IMR-90 (cell line): Measurements from ENCODE around the gene CD300C. TPM values are rescaled to one million over a fixed set of nuclear protein-coding genes. Genes with fewer than 3 reads are reported as not detected.

Experiments
- ATAC-seq: fragments of 200-7000 bp; cut with Tn5 transposase; 2 replicates; pipeline ENCODE4 v1.9.1; 2020; ENCODE audit warnings: low read depth, mild to moderate bottlenecking, moderate library complexity
- BruUV-seq: library from RNA; stranded (reverse); fragments of 400-500 nt; replicated peaks from 2 replicates; lab custom pipeline; 2021; lab: Mats Ljungman, UMichigan
- CTCF ChIA-PET: fragments of 300-600 bp; formaldehyde crosslinking; extraction: SDS; loops from one replicate; lab custom pipeline; 2021; ENCODE audit warnings: antibody characterized with exemption; lab: Yijun Ruan, JAX
- POLR2A ChIA-PET: fragments of 300-600 bp; sonication (Branson Sonifier 250); formaldehyde crosslinking; loops from one replicate; lab custom pipeline; 2022; ENCODE audit warnings: antibody characterized with exemption; ENCODE audit not compliant: unreplicated experiment; lab: Charles Lee
- DNase-seq: peaks from one replicate; pipeline ENCODE4 v3.0.0; 2013
- H2AFZ ChIP-seq: replicated peaks from 2 replicates; pipeline ENCODE3; 2013; ENCODE audit warnings: low read length, mild to moderate bottlenecking; ENCODE audit not compliant: poor library complexity
- H2AK5ac ChIP-seq: 2 replicates; pipeline ENCODE4 v1.6.1; 2013; ENCODE audit warnings: low read depth, low read length, inconsistent platforms
- H2AK9ac ChIP-seq: replicated peaks from 2 replicates; pipeline ENCODE3; 2013; ENCODE audit warnings: mild to moderate bottlenecking, low read depth, low read length, moderate library complexity; ENCODE audit not compliant: poor library complexity
- H2BK120ac ChIP-seq: 2 replicates; pipeline ENCODE4 v1.6.1; 2013; ENCODE audit warnings: low read depth, low read length, inconsistent platforms
- H2BK15ac ChIP-seq: 3 replicates; pipeline ENCODE4 v1.6.1; 2013; ENCODE audit warnings: low read depth, low read length, inconsistent platforms
- H2BK20ac ChIP-seq: 2 replicates; pipeline ENCODE4 v1.6.1; 2013; ENCODE audit warnings: low read depth, mild to moderate bottlenecking, inconsistent platforms, low read length, moderate library complexity
- H2BK5ac ChIP-seq: 2 replicates; pipeline ENCODE4 v1.6.1; 2013; ENCODE audit warnings: mild to moderate bottlenecking, low read depth, low read length, inconsistent platforms; ENCODE audit not compliant: poor library complexity, severe bottlenecking
- H3K14ac ChIP-seq: replicated peaks from 2 replicates; pipeline ENCODE4 v1.6.1; 2013; ENCODE audit warnings: low read depth, low read length, inconsistent platforms
- H3K18ac ChIP-seq: 2 replicates; pipeline ENCODE4 v1.6.1; 2013; ENCODE audit warnings: low read depth, low read length, control low read depth
- H3K23ac ChIP-seq: 2 replicates; pipeline ENCODE4 v1.6.1; 2013; ENCODE audit warnings: low read depth, low read length, inconsistent platforms
- H3K27ac ChIP-seq: 2 replicates; pipeline ENCODE4 v1.5.1; 2013; ENCODE audit warnings: mild to moderate bottlenecking, control low read depth, low read length; ENCODE audit not compliant: insufficient read depth
- H3K27me3 ChIP-seq: 2 replicates; pipeline ENCODE4 v1.6.1; 2013; ENCODE audit warnings: low read length; ENCODE audit not compliant: control insufficient read depth, insufficient read depth
- H3K36me3 ChIP-seq: 2 replicates; pipeline ENCODE4 v1.6.1; 2013; ENCODE audit warnings: low read length, mixed read lengths; ENCODE audit not compliant: control insufficient read depth, insufficient read depth
- H3K4ac ChIP-seq: 2 replicates; pipeline ENCODE4 v1.6.1; 2013; ENCODE audit warnings: low read depth, low read length, inconsistent platforms
- H3K4me1 ChIP-seq: 2 replicates; pipeline ENCODE4 v1.6.1; 2013; ENCODE audit warnings: low read length, mixed read lengths; ENCODE audit not compliant: control insufficient read depth, insufficient read depth
- H3K4me2 ChIP-seq: 2 replicates; pipeline ENCODE4 v1.6.1; 2013; ENCODE audit warnings: low read depth, mild to moderate bottlenecking, control low read depth, low read length, moderate library complexity
- H3K4me3 ChIP-seq: 2 replicates; pipeline ENCODE4 v1.5.1; 2013; ENCODE audit warnings: low read depth, mild to moderate bottlenecking, control low read depth, low read length, moderate library complexity; ENCODE audit not compliant: insufficient read depth
- H3K56ac ChIP-seq: 2 replicates; pipeline ENCODE4 v1.6.1; 2013; ENCODE audit warnings: low read length, inconsistent platforms; ENCODE audit not compliant: insufficient read depth; ENCODE audit errors: extremely low read depth
- H3K79me1 ChIP-seq, 2 experiments: 2 replicates each; pipeline ENCODE4 v1.6.1; 2013; ENCODE audit warnings: low read length in 2 of 2, inconsistent platforms in 1 of 2, low read depth in 1 of 2
- H3K9ac ChIP-seq: 2 replicates; pipeline ENCODE4 v1.6.1; 2013; ENCODE audit warnings: low read depth, low read length, control low read depth
- H3K9me1 ChIP-seq: 2 replicates; pipeline ENCODE4 v1.6.1; 2013; ENCODE audit warnings: low read length, inconsistent platforms; ENCODE audit not compliant: insufficient read depth
- H3K9me3 ChIP-seq: 2 replicates; pipeline ENCODE4 v1.6.1; 2013; ENCODE audit warnings: low read length; ENCODE audit not compliant: control insufficient read depth, insufficient read depth
- H4K20me1 ChIP-seq: 2 replicates; pipeline ENCODE4 v1.6.1; 2013; ENCODE audit warnings: low read length, inconsistent platforms; ENCODE audit not compliant: insufficient read depth
- H4K5ac ChIP-seq: 2 replicates; pipeline ENCODE4 v1.6.1; 2013; ENCODE audit warnings: mild to moderate bottlenecking, low read depth, low read length, control low read depth
- H4K8ac ChIP-seq, 2 experiments: 2 replicates each; pipeline ENCODE4 v1.6.1; 2013; ENCODE audit warnings: low read depth in 2 of 2, low read length in 2 of 2, control low read depth in 1 of 2, inconsistent platforms in 1 of 2
- H4K91ac ChIP-seq: 2 replicates; pipeline ENCODE4 v1.6.1; 2013; ENCODE audit warnings: low read depth, low read length, inconsistent platforms; ENCODE audit not compliant: insufficient read depth
- CEBPB ChIP-seq: IDR thresholded peaks from 2 replicates; pipeline ENCODE4 v1.6.1; 2012; ENCODE audit warnings: low read depth, low read length, improper control_type of control experiment
- MAZ ChIP-seq: IDR thresholded peaks from 2 replicates; pipeline ENCODE4 v1.6.1; 2012; ENCODE audit warnings: low read depth, mild to moderate bottlenecking, low read length, improper control_type of control experiment, moderate library complexity, borderline replicate concordance
- POLR2A ChIP-seq: IDR thresholded peaks from 2 replicates; pipeline ENCODE4 v1.6.1; 2012; ENCODE audit warnings: mild to moderate bottlenecking, low read depth, low read length
- WGBS, 2 experiments: methylation state at CpG; one replicate each; pipeline versions ENCODE4 v1.1.5 to v1.1.7; 2013; ENCODE audit warnings: missing lambda C conversion rate in 2 of 2; ENCODE audit not compliant: insufficient read length in 1 of 2; ENCODE audit errors: extremely low coverage in 2 of 2; 5-methylcytosine and 5-hydroxymethylcytosine counted together
- dilution Hi-C: fragments of 300-500 bp; cut with HindIII; formaldehyde crosslinking; loops from one replicate; pipeline ENCODE4 v1.14.3; 2018; ENCODE audit warnings: low sequenced_read_pairs; ENCODE audit not compliant: unreplicated experiment
- in situ Hi-C: fragments of 300-500 bp; cut with MboI; formaldehyde crosslinking; loops from 3 replicates; pipeline ENCODE4 v1.14.3; 2019; ENCODE audit warnings: low sequenced_read_pairs, inconsistent platforms, mixed read lengths
- intact Hi-C: fragments of 100-400 bp; cut with micrococcal nuclease; formaldehyde crosslinking; loops from 2 replicates; pipeline ENCODE4 v1.10.0; 2022
- polyA plus RNA-seq, 3 experiments: library from polyadenylated mRNA; depleted of rRNA; stranded (reverse); fragments of >200 nt; gene quantifications; 2 replicates each; pipeline ENCODE4 v1.2.3, GENCODE V29; 2012; ENCODE audit warnings: low replicate concordance in 1 of 3
- total RNA-seq: library from RNA; depleted of rRNA; stranded (reverse); fragments of >200 nt; gene quantifications from 2 replicates; pipeline ENCODE4 v1.2.3, GENCODE V29; 2012
- TF ChIP-seq, protein P1 (sequence below): fragments of 150-350 bp; IDR thresholded peaks from 2 replicates; pipeline ENCODE4 v1.6.1; 2017; ENCODE audit warnings: mild to moderate bottlenecking, antibody characterized with exemption, low read length, low read depth

The CD300C gene
- total and polyA plus RNA-seq, 2 of the 4 experiments (the other 2 are of a cell fraction): not detected

DNA sequence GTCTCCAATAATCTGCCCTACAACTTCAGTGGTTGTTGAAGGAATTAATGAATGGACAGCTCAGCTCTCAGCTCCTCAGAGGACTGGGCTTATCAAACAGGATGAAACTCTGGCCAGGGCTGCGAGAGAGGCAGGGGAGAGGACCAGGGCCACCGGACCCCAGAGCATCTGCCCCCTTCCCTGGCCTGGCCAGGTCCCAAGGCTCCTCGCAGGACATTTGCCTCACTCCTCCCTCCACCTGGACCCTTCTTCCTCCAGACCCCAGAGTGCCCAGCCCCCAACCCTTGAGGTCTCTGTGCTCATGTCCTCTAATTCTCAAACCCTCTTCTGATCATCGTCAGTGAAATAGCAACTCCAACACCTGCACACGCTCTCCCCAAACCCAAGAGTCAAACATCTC, 3.7 kb downstream of the CD300C start:
- H3K9ac ChIP-seq: no peak overlapping the region
- no peaks in the 10 kb centered on the region for H3K27me3 ChIP-seq
- no peaks in the 10 kb centered on the region for H3K9me1 ChIP-seq
- ChIA-PET POLR2A (no interaction called here), CTCF (no interaction called here)
- WGBS, 2 experiments: 43% methylated on average over 2 of the region's 5 CpGs; no CpG with 5 or more reads in 1 of the 2 experiments
- no peaks in the 10 kb centered on the region for H4K20me1 ChIP-seq
- BruUV-seq: no TSS peak
- H2AK5ac ChIP-seq: no peak overlapping the region
- no peak overlapping the region for H3K18ac ChIP-seq
- no peaks in the 10 kb centered on the region for H3K4me1 ChIP-seq
- no peak overlapping the region for H2BK5ac ChIP-seq
- DNase-seq (no peak), ATAC-seq (no peak)
- peaks cover 57% of the 10 kb centered on the region for H3K9me3 ChIP-seq
- in situ Hi-C loops (no loop called here), intact Hi-C loops (no loop called here), dilution Hi-C loops (no loop called here)
- no peak overlapping the region for H2BK20ac ChIP-seq
- no peaks in the 10 kb centered on the region for H3K79me1 ChIP-seq
- no peak overlapping the region for H3K56ac ChIP-seq
- H4K5ac ChIP-seq: no peak overlapping the region
- H3K23ac ChIP-seq: no peak overlapping the region
- no peak overlapping the region for H3K14ac ChIP-seq
- H3K27ac ChIP-seq: no peak overlapping the region
- H3K4me3 ChIP-seq: no peak overlapping the region
- H2AFZ ChIP-seq: no peak overlapping the region
- H4K91ac ChIP-seq: no peak overlapping the region
- TF ChIP-seq MAZ (no peak), POLR2A (no peak), CEBPB (no peak)
- TF ChIP-seq, protein P1, sequence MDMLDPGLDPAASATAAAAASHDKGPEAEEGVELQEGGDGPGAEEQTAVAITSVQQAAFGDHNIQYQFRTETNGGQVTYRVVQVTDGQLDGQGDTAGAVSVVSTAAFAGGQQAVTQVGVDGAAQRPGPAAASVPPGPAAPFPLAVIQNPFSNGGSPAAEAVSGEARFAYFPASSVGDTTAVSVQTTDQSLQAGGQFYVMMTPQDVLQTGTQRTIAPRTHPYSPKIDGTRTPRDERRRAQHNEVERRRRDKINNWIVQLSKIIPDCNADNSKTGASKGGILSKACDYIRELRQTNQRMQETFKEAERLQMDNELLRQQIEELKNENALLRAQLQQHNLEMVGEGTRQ: no peak
- H2AK9ac ChIP-seq: no peak overlapping the region
- no peak overlapping the region for H2BK15ac ChIP-seq
- no peak overlapping the region for H4K8ac ChIP-seq
- H3K4ac ChIP-seq: no peak overlapping the region
- H3K4me2 ChIP-seq: no peak overlapping the region
- no peak overlapping the region for H2BK120ac ChIP-seq
- H3K36me3 ChIP-seq: no peaks in the 10 kb centered on the region
